Measurements from ENCODE around the gene NWD2. TPM values are rescaled to one million over a fixed set of nuclear protein-coding genes. Genes with fewer than 3 reads are reported as not detected.

The NWD2 gene
- total and polyA plus RNA-seq, 10 of the 15 experiments (the other 5 are each of a cell fraction or from before 2014, with no cell fraction given), result not detected

- Histone ChIP-seq H3K9ac (ENCODE audit: control insufficient read depth, insufficient read depth, low read length) (no peak overlapping the region), H3K4me3 (no peak overlapping the region), H4K20me1 (ENCODE audit: control insufficient read depth, insufficient read depth) (no peaks in the 10 kb centered on the region), H3K27me3 (replicated peaks in 1 of 2; ENCODE audit: control insufficient read depth in 2 of 2, insufficient read depth in 2 of 2, low read length in 1 of 2) (no peaks in the 10 kb centered on the region), H3K9me3 (replicated peaks; ENCODE audit: control insufficient read depth, insufficient read depth, low read length) (no peaks in the 10 kb centered on the region), H3K4me1 (ENCODE audit: control insufficient read depth, insufficient read depth, low read length) (no peaks in the 10 kb centered on the region), H3K36me3 (ENCODE audit: control insufficient read depth in 2 of 2, insufficient read depth in 2 of 2, low read length in 1 of 2) (no peaks in the 10 kb centered on the region), H2AFZ (ENCODE audit: control insufficient read depth, low read depth, low read length) (no peak overlapping the region), H3K27ac (ENCODE audit: control insufficient read depth, insufficient read depth) (no peak overlapping the region), H3K79me2 (ENCODE audit: control insufficient read depth, insufficient read depth, low read length) (no peaks in the 10 kb centered on the region), H3K4me2 (ENCODE audit: control insufficient read depth, insufficient read depth) (no peak overlapping the region)
- no peak for FAIRE-seq
- ChIA-PET SMC1A (ENCODE audit: uncharacterized antibody, unreplicated experiment) (no interaction called here), POLR2A (no interaction called here), CTCF (no interaction called here), RAD21 (ENCODE audit: unreplicated experiment) (no interaction called here)
- no peak for TF ChIP-seq MTA3 (IDR thresholded peaks at IDR 0.05; ENCODE audit: borderline replicate concordance, low read length)
- intact Hi-C loops (cut with micrococcal nuclease; ENCODE audit: unreplicated experiment) (no loop called here), in situ Hi-C loops (cut with MboI) (no loop called here)
- ATAC-seq, result no peak
- no TSS peak for BruUV-seq (replicated peaks)
- no peak for DNase-seq (ENCODE audit: low read depth, low spot score)
Observed at GRCh38 chr4:37338972-37339371, 94.4 kb downstream of the NWD2 start.

- no peak overlapping the region for H2AFZ ChIP-seq (ENCODE audit: control insufficient read depth, low read depth, low read length)
- no peaks in the 10 kb centered on the region for H3K36me3 ChIP-seq (ENCODE audit: control insufficient read depth in 2 of 2, insufficient read depth in 2 of 2, low read length in 1 of 2)
- no peaks in the 10 kb centered on the region for H3K9me3 ChIP-seq (replicated peaks; ENCODE audit: control insufficient read depth, insufficient read depth, low read length)
- DNase-seq (ENCODE audit: low read depth, low spot score) (no peak), FAIRE-seq (no peak), ATAC-seq (no peak)
- BruUV-seq (replicated peaks), result no TSS peak
- no peak overlapping the region for H3K9ac ChIP-seq (ENCODE audit: control insufficient read depth, insufficient read depth, low read length)
- H3K27me3 ChIP-seq (replicated peaks in 1 of 2; ENCODE audit: control insufficient read depth in 2 of 2, insufficient read depth in 2 of 2, low read length in 1 of 2), result no peaks in the 10 kb centered on the region
- in situ Hi-C loops (cut with MboI) (no loop called here), intact Hi-C loops (cut with micrococcal nuclease; ENCODE audit: unreplicated experiment) (no loop called here)
- ChIA-PET POLR2A (no interaction called here), SMC1A (ENCODE audit: uncharacterized antibody, unreplicated experiment) (interaction anchor here (0.9 to 1.1 kb wide), 2 partner anchors 9 to 26 kb away, joined by 3 to 5 read pairs; no protein-coding TSS in a partner anchor), RAD21 (ENCODE audit: unreplicated experiment) (no interaction called here), CTCF (interaction anchor here (0.7 to 1.4 kb wide), 3 partner anchors 28 to 40 kb away, joined by 3 read pairs; no protein-coding TSS in a partner anchor)
- no peak overlapping the region for H3K4me2 ChIP-seq (ENCODE audit: control insufficient read depth, insufficient read depth)
- TF ChIP-seq NFYA (IDR thresholded peaks at IDR 0.05; ENCODE audit: borderline replicate concordance, low read depth, low read length) (no peak), IKZF1 (conservative IDR thresholded peaks at IDR 0.05) (no peak), POU2F2 (IDR thresholded peaks at IDR 0.05; ENCODE audit: borderline replicate concordance, low read depth, low read length) (no peak), WRNIP1 (IDR thresholded peaks at IDR 0.05; ENCODE audit: borderline replicate concordance, low read depth, low read length) (no peak), CREM (IDR thresholded peaks at IDR 0.05; ENCODE audit: low read depth) (no peak), JUND (IDR thresholded peaks at IDR 0.05; ENCODE audit: low read depth, low read length) (no peak), STAT1 (conservative IDR thresholded peaks at IDR 0.05) (no peak)
- H4K20me1 ChIP-seq (ENCODE audit: control insufficient read depth, insufficient read depth), result no peaks in the 10 kb centered on the region
- WGBS (ENCODE audit: insufficient coverage, insufficient replicate concordance, low lambda C conversion rate, missing lambda C conversion rate), result 0% methylated on average over 2 of the region's 2 CpGs
- H3K4me1 ChIP-seq (ENCODE audit: control insufficient read depth, insufficient read depth, low read length), result no peaks in the 10 kb centered on the region
- no peaks in the 10 kb centered on the region for H3K79me2 ChIP-seq (ENCODE audit: control insufficient read depth, insufficient read depth, low read length)
- H3K4me3 ChIP-seq, result no peak overlapping the region
- H3K27ac ChIP-seq (ENCODE audit: control insufficient read depth, insufficient read depth), result no peak overlapping the region
Observed at GRCh38 chr4:37358748-37359147, 114.2 kb downstream of the NWD2 start.
